Esophagus (tissue), 2 donors: ENCODE results near the gene HES1. TPM values are rescaled to one million over a fixed set of nuclear protein-coding genes. Genes with fewer than 3 reads are reported as not detected.

ENCODE experiments used
- H3K27ac ChIP-seq, 2 donors: one replicate each; pipeline ENCODE4 v1.5.1; 2013; ENCODE audit warnings: low read depth in 2 of 2, mild to moderate bottlenecking in 2 of 2, inconsistent platforms in 1 of 2, low read length in 1 of 2, moderate library complexity in 1 of 2
- H3K27me3 ChIP-seq, 2 donors: one replicate each; pipeline ENCODE4 v1.6.1; 2013; ENCODE audit warnings: low read length in 2 of 2, control low read depth in 1 of 2, mild to moderate bottlenecking in 1 of 2; ENCODE audit not compliant: insufficient read depth in 2 of 2, control insufficient read depth in 1 of 2
- H3K36me3 ChIP-seq, 2 donors: one replicate each; pipeline ENCODE4 v1.6.1; 2013; ENCODE audit warnings: low read length in 1 of 2; ENCODE audit not compliant: control insufficient read depth in 2 of 2, insufficient read depth in 2 of 2
- H3K4me1 ChIP-seq, 2 donors: one replicate each; pipeline ENCODE4 v1.6.1; 2013; ENCODE audit warnings: low read length in 1 of 2; ENCODE audit not compliant: control insufficient read depth in 2 of 2, insufficient read depth in 2 of 2
- H3K4me3 ChIP-seq, 2 donors: one replicate each; pipeline ENCODE4 v1.5.1; 2013; ENCODE audit warnings: low read length in 2 of 2, mild to moderate bottlenecking in 2 of 2, low read depth in 1 of 2, moderate library complexity in 1 of 2
- H3K9me3 ChIP-seq, 2 donors: one replicate each; pipeline ENCODE4 v1.6.1; 2013; ENCODE audit warnings: mild to moderate bottlenecking in 2 of 2, low read depth in 1 of 2, low read length in 1 of 2, moderate library complexity in 1 of 2; ENCODE audit not compliant: control insufficient read depth in 2 of 2, insufficient read depth in 1 of 2
- WGBS, 2 donors: extraction: QIAGEN DNeasy Blood & Tissue Kit; methylation state at CpG; one replicate each; pipeline ENCODE4 v1.1.7; 2013; 5-methylcytosine and 5-hydroxymethylcytosine counted together
- polyA plus RNA-seq, 2 donors: library from polyadenylated mRNA; stranded (reverse); fragments of 200-250 nt; gene quantifications; one replicate each; pipeline ENCODE4 v1.2.3, GENCODE V29; 2013
- donor health status: healthy with polysubstance abuse.
- donor health status: Bipolar disorder and iron deficiency.

HES1 gene
- polyA plus RNA-seq, 2 donors, result 68.9 to 78.3 TPM

DNA sequence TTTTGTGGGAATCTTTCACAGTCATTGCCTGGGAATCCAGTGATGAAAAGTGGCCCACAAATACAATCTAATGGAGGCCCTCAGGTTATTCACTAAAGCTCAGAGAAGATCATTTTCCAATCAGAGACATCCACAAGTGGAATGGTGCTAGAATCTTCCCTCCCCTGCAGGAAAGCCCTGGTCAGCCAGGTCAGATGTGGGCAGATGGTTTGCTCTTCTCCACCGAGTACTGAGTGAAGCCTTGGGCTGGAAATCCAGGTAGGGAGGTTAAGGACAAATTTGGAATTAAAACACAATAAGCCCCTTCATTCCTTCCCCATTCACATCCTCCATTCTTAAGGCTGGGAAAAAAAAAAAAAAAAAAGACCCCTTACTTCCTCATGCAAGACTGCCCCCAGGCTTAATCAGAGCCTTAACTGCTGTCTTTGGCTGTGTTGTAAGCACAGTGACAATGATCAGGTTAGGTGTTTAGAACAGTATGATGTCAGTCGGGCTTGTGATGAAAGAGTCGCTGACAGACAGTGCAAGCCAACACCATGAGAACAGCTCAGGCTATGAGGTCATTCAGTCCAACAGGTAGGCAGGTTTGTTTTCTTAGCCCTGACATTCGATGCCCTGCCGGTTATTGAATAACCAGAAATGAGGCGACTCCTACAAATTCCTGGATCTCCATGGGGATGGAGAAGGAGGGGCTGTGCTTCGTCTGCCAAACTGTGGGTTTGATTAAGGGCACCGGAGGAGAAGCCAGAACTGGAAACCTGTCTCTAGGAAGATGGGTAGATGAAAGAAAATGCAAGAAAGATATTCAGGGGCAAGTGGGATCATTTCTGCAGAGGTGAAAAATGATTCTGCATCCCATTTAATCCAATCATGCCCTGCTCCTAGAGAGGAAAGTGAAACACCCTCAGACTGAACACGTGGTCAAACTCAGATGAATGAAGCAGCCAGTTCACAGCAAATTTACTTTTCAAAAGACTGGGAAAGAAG lies 23.5 kb upstream of the HES1 start:
- Histone ChIP-seq H3K9me3 (no peaks in the 10 kb centered on the region), H3K27ac (no peak overlapping the region), H3K4me3 (no peak overlapping the region), H3K4me1 (no peaks in the 10 kb centered on the region), H3K36me3 (no peaks in the 10 kb centered on the region), H3K27me3 (no peaks in the 10 kb centered on the region)
- WGBS, 2 donors, result 30 to 38% methylated on average over 9 of the region's 9 CpGs

DNA sequence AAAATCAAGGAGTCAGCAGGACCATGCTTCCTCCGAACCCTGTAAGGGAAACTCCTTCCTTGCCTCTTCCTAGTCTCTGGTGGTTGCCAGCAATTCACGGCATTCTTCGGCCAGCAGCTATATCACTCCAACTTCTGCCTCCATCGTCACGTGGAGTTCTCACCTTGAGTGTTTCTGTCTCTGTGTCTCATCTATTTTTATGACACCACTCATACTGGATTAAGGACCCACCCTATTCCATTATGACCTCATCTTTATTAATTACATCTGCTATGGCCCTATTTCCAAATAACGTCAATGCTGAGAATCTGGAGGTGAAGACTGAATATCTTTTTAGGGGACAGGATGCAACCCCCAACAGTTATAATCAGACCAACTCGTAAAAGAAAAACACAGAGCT lies 21.8 kb upstream of the HES1 start:
- H3K4me1 ChIP-seq, result no peaks in the 10 kb centered on the region
- no peak overlapping the region for H3K4me3 ChIP-seq
- no peaks in the 10 kb centered on the region for H3K36me3 ChIP-seq
- no peak overlapping the region for H3K27ac ChIP-seq
- H3K27me3 ChIP-seq, result no peaks in the 10 kb centered on the region
- H3K9me3 ChIP-seq, result no peaks in the 10 kb centered on the region
- WGBS, 2 donors, result 83 to 94% methylated on average over 7 of the region's 7 CpGs

DNA sequence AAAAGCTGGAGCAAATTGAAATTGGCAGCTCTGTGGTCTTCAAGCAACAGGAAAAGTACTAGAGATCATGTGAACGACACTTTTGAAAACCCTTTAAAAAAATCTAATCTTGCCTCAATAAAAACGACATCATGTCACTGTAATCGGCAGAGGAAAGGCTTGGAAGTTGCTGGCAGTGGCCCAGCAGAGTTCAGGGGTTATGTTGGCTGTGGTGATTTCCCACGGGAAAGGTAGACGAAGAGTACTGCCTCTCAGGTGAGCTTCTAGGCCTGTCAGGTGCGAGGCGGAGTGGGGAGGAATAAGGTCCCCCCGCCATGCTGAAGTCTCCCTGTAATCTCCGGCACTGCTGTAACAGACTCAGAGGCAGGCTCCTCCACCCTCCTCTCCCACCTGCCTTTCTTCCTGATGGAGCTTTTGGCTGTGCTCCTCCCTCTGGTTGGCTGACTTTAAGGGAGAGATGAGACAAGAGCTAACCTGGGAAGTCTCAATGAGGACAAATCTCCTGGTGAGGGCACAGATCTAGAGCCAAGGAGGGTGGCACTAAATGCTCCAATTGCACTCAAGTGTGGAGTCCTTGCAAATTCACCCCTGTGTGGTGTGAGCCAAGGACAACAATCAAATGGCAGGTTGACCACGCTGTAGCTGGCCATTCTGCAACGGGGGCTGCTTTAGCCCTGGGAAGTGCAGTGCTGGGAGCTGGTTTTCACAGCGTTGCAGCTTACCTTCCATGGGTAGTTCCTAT lies 18.7 kb upstream of the HES1 start:
- H3K36me3 ChIP-seq, result no peaks in the 10 kb centered on the region
- H3K27ac ChIP-seq, result no peak overlapping the region
- 65 to 76% methylated on average over 12 of the region's 12 CpGs for WGBS, 2 donors
- no peaks in the 10 kb centered on the region for H3K27me3 ChIP-seq
- no peaks in the 10 kb centered on the region for H3K9me3 ChIP-seq
- no peak overlapping the region for H3K4me3 ChIP-seq
- H3K4me1 ChIP-seq, result no peaks in the 10 kb centered on the region

DNA sequence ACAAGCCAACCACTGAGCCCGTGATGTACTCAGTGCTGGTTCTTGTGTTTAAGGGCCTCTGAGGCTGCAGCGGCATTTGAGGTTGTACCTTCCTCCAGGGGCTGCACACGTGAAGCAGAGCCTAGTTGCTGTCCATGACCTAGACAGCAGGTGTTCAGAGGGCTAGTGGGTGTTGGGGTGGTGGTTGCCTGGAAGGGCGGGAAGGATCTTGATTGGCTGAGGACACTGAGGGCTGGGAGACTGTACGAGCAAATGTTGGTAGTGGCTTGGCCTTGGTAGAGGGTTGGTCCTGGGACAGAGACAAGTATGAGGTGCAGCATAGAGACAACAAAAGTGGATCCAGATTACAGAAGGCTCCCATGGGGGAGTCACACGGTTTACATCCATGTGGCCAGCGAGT lies 17.0 kb upstream of the HES1 start:
- no peaks in the 10 kb centered on the region for H3K36me3 ChIP-seq
- no peaks in the 10 kb centered on the region for H3K4me1 ChIP-seq
- 94 to 95% methylated on average over 7 of the region's 7 CpGs for WGBS, 2 donors
- H3K4me3 ChIP-seq, result no peak overlapping the region
- H3K27me3 ChIP-seq, result no peaks in the 10 kb centered on the region
- H3K27ac ChIP-seq, result no peak overlapping the region
- H3K9me3 ChIP-seq, result no peaks in the 10 kb centered on the region

DNA sequence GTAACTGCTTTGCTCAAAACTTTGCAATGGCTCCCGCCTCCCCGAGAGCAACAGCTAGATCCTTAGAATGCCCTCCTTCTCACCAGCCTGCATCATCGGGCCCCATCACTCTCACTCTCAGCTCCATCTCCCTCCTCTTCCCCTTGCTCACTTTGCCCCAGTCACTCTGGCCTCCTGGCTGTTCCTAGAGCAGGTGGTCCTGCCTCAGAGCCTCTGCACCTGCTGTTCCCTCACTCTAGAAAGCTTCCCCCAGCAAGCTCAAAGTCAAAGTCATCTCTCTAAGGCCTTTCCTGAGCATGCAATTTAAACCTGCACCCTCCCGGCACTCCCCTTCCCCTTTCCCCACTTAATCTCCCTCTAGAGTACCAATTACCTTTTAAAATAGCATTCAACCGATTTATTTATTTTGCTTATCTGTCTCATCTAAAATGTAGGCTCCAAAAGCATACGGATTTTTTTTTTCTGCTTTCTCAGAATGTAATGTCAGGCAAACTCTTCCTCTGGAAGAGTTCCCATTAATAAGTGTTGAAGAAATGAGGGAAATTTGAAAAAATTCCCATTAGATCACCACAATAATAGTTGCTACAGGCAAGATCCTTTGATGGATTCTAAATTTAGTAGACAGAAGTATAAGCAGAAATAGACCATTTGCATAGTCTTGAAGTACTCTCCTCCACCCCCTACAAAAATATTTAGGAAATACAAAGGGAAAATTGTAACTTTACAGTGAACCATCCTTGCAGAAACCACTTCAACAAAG lies 15.9 kb upstream of the HES1 start:
- Histone ChIP-seq H3K36me3 (no peaks in the 10 kb centered on the region), H3K4me3 (no peak overlapping the region), H3K4me1 (no peaks in the 10 kb centered on the region), H3K9me3 (no peaks in the 10 kb centered on the region), H3K27ac (no peak overlapping the region), H3K27me3 (no peaks in the 10 kb centered on the region)
- WGBS, 2 donors, result 80 to 84% methylated on average over 6 of the region's 6 CpGs

DNA sequence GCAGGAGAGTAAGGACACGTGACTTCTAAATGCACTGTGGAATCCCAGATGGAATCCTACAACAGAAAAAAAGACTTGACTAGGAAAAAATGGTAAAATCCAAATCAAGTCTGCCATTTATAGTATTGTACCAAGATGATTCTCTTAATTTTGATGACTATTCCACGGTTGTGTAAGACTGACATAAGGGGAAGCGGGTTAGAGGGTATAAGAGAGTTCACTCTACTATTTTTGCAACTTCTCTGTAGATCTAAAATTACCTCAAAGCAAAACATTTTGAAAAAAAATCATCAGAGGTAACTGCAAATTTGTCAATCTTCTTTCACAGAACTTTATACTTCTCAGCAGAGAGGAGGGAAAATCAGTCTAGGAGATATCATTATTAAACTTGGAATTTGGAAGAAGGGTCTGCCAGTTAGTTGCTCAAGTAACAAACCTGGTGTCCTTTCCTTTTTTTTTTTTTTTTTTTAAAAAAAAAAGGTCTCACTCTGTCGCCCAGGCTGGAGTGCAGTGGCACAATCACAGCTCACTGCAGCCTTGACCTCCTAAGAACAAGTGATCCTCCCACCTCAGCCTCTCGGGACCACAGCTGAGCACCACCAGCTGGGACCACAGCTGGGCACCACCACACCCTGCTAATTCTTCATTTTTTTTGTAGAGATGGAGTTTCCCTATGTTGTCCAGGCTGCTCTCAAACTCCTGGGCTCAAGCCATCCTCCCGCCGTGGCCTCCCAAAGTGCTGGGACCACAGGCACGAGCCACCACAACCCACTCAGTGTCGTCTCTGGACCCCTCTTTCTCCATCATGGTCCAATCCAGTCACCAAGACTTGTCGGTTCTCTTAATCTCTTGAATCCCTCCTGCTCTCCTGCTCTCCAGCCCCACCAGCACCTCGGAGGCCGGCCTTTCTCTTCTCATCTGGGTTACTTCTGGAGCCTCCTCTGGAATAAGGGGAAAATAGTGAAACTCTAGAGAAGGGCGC lies 14.9 kb upstream of the HES1 start:
- Histone ChIP-seq H3K9me3 (no peaks in the 10 kb centered on the region), H3K4me1 (no peaks in the 10 kb centered on the region), H3K4me3 (no peak overlapping the region), H3K27ac (no peak overlapping the region), H3K36me3 (no peaks in the 10 kb centered on the region), H3K27me3 (no peaks in the 10 kb centered on the region)
- 86 to 89% methylated on average over 13 of the region's 13 CpGs for WGBS, 2 donors

DNA sequence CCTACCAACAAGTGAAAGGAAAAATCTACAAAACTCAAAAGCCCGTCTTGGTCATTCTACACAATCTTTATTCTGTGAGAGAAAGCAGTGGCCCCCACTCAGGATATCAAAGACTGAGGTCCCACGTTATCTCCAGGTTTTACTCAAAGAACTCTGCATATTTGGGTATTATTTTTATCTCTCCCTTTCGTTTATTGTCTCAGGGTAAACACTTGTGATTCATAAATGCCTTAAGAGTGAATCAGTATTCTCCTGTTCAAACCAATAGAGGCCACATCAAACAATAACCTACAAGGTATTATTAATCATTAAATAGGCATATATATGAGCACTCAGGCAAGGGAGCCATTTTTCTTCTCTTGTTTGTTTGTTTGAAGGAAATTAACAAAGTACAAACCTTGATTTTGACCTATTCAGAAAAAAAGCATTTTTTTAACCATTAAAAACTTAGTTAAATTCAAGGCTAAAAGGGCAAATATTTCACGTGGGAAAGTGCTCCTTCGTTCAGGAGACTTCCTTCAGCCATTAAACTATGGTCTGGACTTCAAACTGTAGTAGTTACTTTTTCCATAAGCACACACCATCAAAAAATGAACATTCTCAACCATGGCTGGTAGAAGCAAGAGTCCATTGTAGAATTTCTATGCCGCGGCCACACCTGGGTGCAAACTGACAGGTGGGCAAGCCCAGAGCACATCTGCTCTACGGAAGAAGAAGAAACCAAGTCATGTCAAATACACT lies 13.9 kb upstream of the HES1 start:
- Histone ChIP-seq H3K27ac (no peak overlapping the region), H3K4me3 (no peak overlapping the region), H3K9me3 (no peaks in the 10 kb centered on the region), H3K36me3 (no peaks in the 10 kb centered on the region), H3K4me1 (no peaks in the 10 kb centered on the region), H3K27me3 (no peaks in the 10 kb centered on the region)
- 72 to 77% methylated on average over 8 of the region's 8 CpGs for WGBS, 2 donors

DNA sequence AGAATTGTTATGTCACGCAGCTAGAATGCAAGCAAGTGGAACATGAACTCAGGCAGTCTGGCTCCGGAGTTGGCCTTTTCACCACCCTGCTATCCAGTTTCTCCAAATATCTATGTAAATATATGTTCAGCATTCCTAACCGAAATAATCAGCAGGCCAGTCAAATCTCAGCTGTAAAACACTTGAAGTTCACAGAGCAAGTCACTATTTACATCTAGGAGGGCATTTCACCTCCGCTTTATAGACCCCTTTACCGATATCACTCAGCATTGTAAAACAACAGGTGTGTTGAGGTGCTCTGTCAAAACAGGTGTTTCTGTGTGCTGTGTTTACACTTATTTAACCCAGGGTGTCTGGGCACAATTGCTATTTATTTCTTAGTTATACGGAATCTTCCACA lies 12.2 kb upstream of the HES1 start:
- Histone ChIP-seq H3K4me1 (no peaks in the 10 kb centered on the region), H3K27me3 (no peaks in the 10 kb centered on the region)

More for the DNA sequence above, 12.2 kb upstream of the HES1 start:
- Histone ChIP-seq H3K36me3 (no peaks in the 10 kb centered on the region), H3K4me3 (no peak overlapping the region), H3K27ac (no peak overlapping the region), H3K9me3 (no peaks in the 10 kb centered on the region)
- 72 to 83% methylated on average over 6 of the region's 6 CpGs for WGBS, 2 donors
